Inflammatory macrophage treated with lipopolysaccharide for 1 hour (primary cell): Measurements from ENCODE around the gene OTOA.
"Not testable (repeated sequence)": the region's sequence is repeated elsewhere in the genome, so short reads cannot be mapped to it uniquely, and the experiment has no call there.

ENCODE experiments used
- DNase-seq, 2 donors: peaks; one replicate each; pipeline ENCODE4 v3.0.0-alpha.2; 2020 to 2022

The OTOA gene

DNA sequence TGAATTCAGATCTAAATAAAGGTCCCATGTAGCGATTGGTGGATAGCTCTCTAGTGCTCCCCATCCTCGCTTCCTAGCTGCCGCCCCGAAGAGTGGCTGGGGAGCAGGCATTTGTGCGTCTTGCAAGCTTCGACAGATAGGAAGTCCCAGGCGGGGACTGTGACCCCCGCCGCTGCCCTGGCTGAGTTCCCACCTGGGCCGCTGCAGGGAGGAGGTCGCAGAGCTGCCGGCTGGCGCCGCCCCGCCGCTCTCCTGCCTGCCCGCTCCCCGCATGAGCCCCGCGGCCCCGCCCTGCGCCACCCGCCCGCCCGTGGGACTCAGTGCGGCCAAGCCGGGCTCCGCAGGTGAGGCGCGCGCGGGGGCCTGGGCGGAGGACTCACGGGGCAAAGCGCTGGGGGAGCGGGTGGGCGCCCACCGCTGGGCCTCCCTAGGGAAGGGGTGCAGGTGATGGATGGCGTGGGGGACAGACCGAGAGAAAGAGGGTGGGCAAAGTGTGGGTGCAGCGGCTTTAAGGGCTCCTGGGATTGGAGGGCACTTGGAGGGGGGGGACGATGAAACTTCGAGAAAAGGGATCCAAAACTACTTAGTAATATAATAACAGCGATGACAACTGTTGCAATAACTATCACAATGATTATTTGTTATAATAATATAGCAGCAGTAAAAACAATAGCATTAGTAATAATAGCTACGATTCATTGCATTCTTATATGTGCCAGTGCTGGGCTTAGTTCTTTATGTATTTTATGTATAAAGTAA, at the start of gene OTOA:
Gene OTOA (plus strand): TSS at position 80 of the 759 bp plus-strand sequence. CDS start 14,547 bp downstream, outside the sequence.
- no peak for DNase-seq

DNA sequence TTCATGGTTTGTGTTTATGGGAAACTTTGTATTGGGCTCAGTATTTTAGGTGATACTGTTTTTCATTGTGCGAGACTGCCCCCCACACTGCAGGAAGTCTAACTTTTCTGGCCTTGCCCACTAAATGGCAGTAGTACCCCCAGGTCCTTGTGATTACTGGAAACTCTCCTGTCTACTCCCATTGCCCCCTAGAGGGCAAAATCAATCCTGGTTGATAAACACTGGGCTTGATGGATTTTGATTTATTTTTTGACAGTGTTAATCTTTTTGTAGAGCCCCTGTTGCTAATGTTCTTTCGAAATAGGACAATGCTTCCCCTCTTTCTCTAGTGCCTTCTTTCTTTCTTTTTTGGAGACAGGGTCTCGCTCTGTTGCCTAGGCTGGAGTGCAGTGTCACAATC, 48.9 kb upstream of the OTOA start:
- DNase-seq = no peak

DNA sequence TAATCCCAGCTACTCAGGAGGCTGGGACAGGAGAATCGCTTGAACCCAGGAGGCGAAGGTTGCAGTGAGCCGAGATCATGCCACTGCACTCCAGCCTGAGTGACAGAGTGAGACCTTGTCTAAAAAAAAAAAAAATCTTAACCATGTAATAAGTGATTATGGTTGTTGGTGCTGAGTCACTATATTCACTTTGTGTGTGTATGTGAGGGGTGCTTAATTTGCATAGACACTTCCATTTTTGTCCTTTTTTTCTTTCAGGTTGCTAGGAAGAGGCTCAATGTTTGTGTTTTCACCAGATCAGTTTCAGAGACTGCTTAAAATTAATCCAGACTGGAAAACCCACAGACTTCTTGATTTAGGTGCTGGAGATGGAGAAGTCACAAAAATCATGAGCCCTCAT, 46.2 kb upstream of the OTOA start:
- peak; percentile 84 to 94 for DNase-seq

DNA sequence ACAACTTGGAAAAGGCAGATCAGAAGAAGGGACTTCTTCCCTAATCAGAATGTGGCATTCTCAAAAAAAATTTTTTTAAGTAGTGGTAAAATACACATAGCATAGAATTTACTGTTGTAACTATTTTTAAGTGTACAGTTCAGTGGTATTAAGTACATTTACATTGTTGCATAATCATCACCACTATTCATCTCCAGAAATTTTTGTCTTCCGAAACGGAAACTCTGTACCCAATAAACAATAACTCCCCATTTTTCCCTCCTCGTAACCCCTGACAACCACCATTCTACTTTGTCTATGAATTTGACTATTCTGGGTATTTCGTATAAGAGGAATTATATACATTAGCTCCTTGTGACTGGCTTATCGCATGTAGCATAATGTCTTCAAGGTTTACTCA, 45.5 kb upstream of the OTOA start:
- peak; percentile 48 to 60 for DNase-seq

DNA sequence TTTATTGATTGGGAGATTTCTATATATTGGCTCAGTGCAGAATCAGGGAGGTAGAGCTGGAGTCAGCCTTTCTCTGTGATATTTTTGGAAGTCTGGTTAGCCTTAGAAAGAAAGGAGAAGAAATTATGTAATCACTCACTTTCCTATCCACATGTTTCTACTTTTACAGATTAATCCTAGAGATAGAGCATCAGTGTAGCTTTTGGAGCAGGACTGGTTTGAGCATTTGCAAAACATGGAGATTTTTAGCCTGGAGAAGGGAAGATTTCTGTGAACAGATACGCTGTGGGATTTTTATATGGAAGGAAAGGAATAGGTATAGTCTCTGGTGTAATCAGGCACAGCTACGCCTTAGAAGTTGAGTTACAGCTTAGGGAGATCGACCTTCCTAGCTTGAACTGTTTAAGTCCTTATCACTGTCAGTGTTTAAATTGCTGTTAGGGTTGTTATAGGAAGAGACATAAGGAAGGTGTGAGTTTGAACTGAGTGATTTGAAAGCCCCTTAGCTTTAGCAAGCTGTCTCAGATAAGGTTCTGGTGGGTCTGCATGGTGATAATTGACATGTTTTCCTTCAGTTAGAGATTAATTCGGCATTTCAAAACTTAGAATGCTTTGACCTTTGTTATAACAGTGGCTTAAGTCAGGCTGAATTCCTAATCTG, 43.9 kb upstream of the OTOA start:
- DNase-seq = no peak

DNA sequence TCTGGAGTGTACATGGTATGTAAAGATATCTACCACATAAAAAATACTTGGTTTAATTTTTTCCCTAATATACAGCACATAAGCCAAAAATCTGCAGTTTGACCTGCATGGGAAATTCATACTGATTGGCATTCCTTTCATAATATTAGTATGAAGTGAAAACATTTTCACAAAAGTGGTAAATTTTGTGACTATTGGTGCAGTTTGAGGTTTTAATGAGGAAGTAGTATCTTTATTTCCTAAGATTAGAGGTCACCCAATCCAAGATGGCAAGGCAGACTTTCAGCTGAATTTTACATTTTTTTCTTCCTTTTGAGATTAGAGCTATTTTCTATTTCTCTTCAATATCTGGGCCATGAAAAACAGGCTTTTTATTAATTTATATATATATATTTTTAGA, 43.2 kb upstream of the OTOA start:
- DNase-seq = peak; percentile 39 to 54

DNA sequence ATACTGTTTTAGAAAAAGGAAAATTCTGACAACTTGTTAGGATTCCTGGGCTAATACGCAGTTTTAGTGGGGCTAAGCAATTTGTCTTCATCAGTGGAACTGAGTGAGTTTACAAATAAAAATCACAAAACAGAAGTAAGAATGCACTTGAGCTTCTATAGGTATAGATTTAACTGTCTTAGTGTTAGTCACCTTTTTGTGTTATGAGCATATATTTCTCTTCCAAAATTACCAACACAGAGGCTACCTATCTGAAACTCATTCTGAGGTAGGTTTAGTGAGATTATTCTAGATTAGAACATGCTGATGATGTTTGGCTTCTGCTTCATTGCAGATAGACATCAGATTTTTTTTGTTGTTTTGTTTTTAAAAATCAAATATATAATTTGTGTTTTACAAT, 41.2 kb upstream of the OTOA start:
- no peak for DNase-seq

DNA sequence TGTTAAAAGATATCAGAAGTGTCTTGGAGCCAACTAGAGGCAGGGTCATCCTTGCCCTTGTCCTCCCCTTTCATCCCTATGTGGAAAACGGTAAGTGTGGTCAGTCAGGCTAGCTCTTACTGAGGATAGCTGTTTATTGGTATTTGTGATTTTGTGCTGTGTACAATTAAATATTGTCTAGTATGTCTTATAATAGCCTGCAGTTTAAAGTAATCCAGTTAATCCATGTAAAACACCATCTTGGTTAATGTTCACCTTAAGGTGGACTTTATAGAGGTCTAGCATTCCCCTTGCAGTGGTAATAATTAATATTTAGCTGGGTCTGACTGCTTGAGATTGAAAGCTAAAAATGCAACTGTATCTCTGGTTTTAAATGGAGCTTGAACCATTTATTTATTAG, 38.7 kb upstream of the OTOA start:
- no peak for DNase-seq

DNA sequence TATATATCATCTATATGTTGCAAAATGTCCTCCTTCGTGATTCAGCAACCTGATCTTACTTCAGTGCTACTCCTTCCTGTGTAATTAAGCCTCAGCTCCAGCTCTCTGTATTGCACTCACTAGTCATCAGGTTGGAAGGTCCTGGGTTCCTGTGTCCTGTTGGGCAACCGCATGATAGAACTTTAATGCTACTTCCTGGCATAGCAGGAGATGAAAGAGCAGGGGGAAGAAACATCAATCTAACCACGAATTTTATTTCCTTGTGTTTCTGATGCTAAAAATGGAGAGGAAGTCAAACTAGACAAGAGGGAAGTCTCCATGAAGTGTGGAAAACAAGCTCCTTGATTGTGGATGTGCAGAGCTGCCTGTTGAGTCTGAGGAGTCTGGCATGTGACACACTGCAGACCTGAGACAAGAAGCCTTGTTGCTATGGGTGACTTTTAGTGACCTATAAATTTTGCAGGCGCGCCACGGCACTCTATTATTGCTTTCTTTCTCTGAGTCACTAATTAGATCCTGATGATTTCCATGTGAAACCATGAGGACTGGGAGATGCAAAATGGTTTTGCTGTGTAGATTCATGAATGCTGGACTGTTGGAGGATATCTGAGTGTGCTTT, 37.0 kb upstream of the OTOA start:
- DNase-seq = peak; percentile 71 to 87

DNA sequence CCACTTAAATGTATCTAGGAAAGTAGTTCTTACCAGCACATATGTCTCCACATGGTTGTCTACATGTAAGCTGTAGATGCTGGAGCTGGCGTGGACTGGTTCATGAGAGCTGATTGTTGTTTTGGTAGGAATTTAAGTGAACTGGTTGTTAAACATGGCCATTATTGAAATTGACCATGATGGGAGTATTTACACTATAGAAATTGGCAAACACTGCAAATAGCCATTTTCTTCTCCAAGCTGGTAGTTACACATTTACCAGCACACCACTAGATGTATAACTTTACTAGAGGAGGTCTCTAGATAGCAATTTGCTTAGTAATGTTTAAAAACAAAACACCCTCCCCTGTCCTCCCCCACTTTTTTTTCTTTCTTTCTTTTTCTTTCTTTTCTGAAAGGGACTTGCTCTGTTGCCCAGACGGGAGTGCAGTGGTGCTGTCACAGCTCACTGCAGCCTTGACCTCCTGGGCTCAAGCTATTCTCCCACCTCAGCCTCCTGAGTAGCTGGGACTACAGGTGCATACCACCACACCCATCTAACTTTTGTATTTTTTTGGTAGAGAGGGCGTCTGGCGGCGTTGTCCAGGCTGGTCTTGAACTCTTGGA, 35.5 kb upstream of the OTOA start:
- DNase-seq = no peak

DNA sequence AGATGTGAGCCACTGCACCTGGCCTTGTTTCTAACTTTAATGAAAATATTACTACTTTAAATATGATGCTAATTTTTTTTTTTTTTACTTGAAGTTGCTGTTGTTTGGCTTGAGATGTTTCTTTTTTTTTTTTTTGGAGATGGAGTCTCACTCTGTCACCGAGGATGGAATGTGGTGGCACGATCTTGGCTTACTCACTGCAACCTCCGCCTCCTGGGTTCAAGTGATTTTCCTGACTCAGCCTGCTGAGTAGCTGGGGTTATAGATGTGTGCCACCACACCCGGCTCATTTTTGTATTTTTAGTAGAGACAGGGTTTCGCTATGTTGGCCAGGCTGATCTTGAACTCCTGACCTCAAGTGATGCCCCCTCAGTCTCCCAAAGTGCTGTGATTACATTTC, 35.0 kb upstream of the OTOA start:
- DNase-seq = no peak

DNA sequence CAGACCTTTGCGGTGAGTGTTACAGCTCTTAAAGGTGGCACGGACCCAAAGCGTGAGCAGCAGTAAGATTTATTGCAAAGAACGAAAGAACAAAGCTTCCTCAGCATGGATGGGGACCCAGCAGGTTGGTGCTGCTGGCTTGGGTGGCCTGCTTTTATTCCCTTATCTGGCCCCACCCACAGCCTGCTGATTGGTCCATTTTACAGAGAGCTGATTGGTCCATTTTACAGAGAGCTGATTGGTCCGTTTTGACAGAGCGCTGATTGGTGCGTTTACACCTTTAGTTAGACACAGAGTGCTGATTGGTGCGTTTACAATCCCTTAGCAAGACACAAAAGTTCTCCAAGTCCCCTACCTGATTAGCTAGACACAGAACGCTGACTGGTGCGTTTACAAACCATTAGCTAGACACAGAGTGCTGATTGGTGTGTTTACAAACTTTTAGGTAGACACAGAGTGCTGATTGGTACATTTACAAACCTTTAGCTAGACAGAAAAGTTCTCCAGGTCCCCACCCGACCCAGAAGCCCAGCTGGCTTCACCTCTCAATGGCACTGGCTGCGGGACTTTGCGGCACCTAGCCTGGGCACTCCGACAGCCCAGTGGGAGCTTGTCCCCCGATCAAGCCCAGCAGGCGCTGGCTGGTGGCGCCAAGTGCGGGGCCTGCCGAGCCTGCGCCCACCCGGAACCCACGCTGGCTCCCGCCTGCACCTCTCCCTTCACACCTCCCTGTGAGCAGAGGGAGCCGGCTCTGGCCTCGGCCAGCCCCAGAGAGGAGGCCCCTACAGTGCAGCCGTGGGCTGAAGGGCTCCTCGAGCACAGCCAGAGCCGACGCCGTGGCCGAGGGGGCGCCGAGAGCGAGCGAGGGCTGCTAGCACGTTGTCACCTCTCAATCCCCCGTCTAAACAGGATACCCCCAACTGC, 33.9 kb upstream of the OTOA start:
- not testable (repeated sequence) for DNase-seq

DNA sequence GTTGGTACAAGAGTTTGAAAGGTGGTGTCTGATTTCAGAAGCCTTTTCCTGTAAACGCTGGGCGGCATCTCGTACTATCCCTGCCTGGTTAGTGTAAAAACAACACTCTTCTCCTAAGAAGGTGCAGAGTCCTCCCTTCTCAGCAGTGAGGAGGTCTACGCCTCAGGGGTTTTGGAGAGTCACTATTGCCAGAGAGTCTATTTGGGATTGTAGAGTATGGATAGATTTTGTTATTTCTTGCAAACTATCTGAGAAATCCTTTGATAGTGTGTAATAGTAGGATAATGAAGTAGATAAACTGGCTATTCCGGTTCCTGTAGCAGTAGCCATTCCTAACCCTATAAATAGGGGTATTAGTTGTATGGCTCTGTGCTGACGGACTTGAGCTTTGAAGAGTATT, 32.9 kb upstream of the OTOA start:
- not testable (repeated sequence) for DNase-seq

DNA sequence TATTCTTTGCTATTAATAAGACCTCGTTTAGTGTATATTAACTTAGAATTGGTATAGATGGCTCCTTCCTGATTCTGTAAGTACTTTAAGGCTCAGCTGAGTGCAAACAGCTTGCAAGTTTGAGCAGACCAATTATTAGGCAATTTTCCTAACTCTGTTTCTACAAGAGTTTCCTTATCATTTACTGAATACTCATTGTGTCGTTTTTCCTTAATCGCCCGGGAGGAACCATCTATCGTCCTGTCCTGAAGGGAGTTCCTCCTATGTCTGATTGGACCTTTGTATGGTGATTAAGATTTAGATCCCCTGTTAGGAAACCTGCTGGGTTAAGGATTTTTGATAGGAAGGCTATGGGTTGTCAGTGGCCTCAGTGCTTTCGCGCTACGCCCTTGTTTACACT, 32.4 kb upstream of the OTOA start:
- peak; percentile 58 to 59 for DNase-seq

DNA sequence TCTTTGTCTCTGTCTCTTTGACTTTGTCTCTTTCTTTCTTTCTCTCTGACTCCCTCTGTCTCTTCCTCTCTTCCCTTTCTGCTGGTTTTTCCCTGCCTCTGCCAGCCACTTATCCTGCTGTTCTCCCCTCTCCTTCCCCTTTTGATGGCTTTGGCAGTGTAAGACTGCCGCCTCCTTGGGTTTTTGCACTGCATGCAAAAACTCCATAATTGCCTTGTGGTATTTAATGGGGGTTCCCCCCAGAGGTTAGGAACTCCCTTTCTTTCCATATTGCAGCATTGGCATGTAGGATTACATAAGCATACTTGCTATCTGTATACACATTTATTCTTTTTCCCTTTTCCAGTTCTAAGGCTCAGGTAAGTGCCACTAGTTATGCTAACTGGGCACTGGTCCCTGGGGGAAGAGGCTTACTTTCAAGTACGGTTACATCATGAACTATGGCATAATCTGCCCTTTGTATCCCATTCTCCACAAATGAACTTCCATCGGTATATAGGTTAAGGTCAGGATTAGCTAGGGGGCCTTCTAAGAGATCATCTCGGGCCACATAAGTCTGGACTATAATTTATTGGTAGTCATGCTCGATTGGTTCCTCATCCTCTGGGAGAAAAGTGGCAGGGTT, 31.7 kb upstream of the OTOA start:
- peak; percentile 92 to 96 for DNase-seq

DNA sequence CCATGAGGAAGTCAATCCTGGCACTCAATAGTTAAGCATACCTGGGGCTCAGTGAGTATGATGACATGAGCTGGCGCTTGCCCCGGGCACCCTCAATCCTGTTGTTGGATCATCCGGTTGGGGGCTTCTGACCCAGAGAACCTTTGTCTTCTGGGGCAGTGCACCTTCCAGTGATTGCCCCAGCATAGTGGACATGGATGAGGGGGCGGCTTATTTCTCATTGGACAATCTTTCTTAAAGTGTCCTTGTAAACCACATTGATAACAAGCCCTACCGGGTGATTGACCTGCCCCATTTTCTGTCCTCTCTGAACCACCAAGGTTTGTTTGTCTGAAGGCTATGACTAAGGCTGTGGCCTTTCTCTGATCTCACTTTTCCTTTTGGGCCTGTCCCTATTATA, 29.6 kb upstream of the OTOA start:
- DNase-seq = no peak

DNA sequence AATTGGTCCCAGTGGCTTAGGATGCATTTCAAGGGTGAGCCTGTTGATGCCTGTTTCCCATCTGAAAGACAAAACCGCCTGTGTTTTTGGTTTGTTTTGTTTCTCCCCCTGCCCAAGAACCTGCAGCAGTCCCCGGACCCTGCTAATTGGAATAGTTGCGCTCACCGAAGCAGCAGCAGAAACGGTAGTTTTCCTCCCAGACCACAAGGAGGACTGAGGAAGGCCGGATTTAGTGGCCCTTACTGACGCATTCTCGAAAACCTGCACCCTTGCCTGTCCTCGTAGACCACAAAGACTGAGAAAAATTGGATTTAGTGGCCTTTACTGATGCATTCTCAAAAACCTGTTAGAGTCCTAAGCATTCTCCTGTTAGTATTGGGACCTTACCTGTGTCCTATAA, 28.1 kb upstream of the OTOA start:
- DNase-seq = not testable (repeated sequence)

DNA sequence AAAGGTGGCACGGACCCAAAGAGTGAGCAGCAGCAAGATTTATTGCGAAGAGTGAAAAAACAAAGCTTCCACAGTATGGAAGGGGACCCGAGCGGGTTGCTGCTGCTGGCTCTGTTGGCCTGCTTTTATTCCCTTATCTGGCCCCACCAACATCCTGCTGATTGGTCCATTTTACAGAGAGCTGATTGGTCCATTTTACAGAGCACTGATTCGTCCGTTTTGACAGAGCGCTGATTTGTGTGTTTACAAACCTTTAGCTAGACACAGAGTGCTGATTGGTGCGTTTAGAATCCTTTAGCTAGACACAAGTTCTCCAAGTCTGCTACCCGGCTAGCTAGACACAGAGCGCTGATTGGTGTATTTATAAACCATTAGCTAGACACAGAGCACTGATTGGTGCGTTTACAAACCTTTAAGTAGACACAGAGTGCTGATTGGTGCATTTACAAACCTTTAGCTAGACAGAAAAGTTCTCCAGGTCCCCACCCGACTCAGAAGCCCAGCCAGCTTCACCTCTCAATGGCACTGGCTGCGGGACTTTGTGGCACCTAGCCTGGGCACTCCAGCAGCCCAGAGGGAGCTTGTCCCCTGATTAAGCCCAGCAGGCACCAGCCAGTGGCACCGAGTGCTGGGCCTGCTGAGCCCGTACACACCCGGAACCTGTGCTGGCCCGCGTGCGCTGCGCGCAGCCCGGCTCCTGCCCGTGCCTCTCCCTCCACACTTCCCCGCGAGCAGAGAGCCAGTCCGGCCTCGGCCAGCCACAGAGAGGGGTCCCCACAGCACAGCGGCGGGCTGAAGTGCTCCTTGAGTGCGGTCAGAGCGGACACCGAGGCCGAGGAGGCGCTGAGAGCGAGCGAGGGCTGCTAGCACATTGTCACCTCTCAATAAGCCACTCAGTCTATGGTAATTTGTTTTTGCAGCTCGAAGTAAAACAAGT, 26.5 kb upstream of the OTOA start:
- DNase-seq = no peak

DNA sequence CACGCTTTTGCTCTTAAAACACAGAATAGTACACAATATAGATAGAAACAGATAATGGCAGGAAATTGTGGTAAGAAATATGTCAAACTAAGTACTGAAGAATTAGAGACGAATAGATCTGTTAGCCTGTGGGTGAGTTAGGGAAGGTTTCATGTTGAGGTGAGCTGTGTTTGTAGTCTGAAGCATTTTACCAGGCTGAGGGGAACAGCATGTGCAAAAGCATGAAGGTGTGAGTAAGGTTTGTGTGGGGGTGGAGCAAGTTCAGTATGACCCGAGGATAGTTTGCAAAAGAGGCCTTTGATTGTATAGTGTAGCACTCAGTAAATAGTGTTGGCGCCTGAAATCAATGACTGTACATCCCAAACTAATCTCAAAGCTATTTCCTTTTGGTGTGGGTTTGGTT, 25.2 kb upstream of the OTOA start:
- no peak for DNase-seq

DNA sequence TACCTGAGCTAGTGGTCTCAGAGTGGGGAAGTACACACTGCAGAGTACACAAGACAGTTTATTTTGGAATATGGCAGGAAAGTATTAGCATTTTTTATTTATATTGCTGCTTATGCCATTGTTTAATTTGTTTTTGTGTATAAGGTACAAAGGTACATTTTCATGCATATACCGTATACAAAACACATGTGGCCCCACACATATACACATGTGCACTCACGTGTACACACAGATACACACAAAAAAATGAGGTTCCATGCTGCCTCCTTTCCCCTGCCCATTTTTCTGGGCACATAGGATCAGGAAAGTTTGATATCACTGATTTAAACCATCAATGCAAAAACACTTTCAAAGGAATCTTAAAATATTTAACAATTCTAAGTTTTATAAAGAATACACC, 24.3 kb upstream of the OTOA start:
- no peak for DNase-seq

DNA sequence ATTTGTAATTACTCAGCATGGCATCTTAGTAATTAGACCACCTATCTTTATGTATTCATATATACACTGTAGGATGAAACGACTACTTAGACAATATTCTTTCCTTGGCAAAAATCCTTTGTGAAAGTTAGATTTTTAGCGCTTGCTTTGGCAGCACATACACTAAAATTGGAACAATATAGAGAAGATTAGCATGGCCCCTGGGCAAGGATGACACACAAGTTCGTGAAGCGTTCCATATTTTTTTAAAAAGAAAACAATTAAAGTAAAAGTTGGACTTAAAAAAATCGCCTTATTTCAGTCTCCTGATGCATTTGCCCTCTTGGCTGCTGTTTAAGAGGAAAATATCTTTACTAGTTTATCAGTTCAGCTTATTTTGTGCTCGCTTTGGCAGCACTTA, 21.9 kb upstream of the OTOA start:
- DNase-seq = no peak
